Retina (tissue), 1 donor: ENCODE data around the gene SYTL2.

Source experiments
- DNase-seq: peaks from one replicate; pipeline ENCODE4 v3.0.0-alpha.2; 2016

SYTL2 gene

GRCh38 chr11:85825616-85826015 is 14.7 kb upstream of the SYTL2 start:
- DNase-seq, result no peak

- no peak for DNase-seq
Measured at GRCh38 chr11:85823816-85824215, 12.9 kb upstream of the SYTL2 start.

DNA sequence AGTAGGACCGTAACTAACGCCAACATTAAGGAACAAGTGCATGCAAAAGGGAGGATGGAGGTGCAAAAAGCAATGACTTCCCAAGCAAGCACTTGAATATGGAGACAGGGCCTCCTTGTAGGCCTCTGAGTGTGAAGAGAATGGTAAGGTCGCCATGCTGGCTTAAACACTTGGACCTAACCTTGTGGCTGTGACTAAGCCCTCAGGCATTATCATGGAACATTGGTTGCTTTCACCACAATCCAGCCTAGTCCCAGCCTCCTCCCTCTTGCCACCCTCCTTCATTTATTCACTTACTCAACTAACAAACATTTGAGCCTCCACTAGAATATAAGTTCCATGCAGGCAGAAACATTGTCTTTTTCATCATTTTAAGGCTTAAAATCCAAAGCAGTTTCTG is 11.9 kb upstream of the SYTL2 start:
- DNase-seq, result no peak

DNA sequence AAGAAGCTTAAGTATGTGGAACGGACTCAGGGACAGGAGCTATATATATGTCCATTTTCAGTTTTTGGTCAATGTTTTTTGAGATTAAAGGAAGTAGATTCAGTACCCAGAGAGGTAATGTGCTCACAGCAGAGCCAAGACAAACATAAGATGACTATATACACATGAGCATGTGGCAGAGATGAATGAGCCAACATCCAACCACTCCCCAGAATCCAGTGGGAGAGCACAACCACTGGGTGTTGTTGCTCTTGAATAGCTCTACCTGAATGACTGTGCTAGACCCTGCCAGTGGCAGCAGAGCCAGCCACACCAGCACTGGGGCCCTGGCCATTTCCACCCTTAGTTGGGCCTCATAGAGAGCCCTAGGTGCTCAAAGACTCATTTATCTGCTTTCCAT is 10.7 kb upstream of the SYTL2 start:
- DNase-seq, result no peak

- DNase-seq, result no peak
Measured at GRCh38 chr11:85819441-85819840, 8.5 kb upstream of the SYTL2 start.

GRCh38 chr11:85815186-85815931 is 4.4 kb upstream of the SYTL2 start:
- no peak for DNase-seq

GRCh38 chr11:85813721-85814120 is 2.8 kb upstream of the SYTL2 start:
- no peak for DNase-seq

GRCh38 chr11:85811624-85812023 is 683 bp upstream of the SYTL2 start:
- DNase-seq, result no peak

DNA sequence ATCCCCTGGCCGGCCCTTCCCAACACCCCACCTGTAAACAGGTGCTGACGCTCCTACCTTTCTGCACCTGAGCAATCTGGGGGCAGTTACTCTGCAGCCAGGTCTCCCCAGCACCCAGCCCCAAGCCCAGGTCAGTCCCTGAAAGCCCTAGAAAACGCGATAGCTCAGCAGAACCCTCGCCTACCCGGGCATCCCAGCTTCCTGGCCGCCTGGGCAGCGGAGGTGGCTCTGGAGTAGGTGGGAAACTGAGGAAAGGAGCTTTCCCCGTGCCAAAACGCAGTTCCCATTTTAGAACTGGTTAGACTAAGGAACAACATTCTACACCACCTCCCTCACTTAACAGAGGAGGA is 445 bp downstream of the SYTL2 start:
- DNase-seq, result no peak

GRCh38 chr11:85809863-85810262 is 1.1 kb downstream of the SYTL2 start:
- DNase-seq, result peak; percentile 61

DNA sequence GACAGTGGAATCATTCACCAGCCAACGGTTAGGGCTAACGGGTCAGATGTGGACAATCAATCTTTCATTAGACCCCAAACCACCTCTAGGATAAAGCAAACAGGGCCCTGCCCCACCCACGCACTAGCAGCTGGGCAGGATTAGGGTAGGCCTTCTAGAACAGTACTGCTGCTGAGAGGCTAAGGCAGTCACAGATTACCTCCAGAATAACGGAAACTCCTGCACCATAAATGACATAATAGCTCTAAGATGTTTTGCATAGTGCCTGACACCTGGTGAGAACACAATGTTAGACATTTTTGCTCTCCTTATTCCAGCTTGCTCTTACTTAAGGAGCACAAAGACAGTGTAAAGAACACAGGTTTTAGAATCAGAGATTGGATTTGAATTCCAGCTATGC is 1.8 kb downstream of the SYTL2 start:
- DNase-seq, result no peak

GRCh38 chr11:85806876-85807275 is 4.1 kb downstream of the SYTL2 start:
- DNase-seq, result no peak

GRCh38 chr11:85806016-85806415 is 4.9 kb downstream of the SYTL2 start:
- DNase-seq, result no peak

DNA sequence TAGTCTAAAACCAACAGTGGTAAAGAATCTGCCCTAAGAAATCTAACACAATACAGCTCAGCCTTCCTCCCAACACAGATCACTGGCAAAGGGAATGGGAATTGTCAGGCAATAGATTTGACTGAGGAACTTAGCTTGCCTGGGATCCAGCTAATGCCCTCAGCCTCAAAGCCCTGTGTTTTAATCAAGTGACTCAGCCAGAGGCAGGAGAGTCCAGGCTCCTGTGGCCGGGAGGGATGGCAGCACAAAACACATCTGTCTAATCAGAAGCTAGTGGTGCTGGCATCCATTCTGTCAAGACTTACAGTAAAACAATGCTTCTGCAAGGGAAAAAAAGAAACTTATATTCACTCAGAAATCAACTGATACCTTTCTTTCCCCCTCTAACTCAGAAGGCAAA is 5.6 kb downstream of the SYTL2 start:
- DNase-seq, result no peak

DNA sequence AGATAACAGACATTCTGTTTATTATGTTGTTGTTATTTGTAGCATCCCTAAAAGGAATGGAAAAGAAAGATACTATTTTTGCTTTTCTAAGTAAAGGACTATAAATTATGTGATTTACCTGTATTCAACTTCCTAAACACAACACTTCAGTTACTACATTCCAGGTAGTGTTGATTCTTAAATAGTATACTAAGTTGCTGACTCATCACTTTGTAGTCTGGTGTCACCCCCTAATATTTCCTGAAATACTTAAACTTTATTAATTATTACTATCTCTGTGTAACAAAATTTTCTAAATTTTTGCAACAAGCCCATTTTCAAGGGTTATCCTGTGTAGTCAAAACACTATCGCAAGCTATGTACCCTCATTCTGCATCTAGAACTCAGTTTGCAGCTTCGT is 7.0 kb downstream of the SYTL2 start:
- no peak for DNase-seq

DNA sequence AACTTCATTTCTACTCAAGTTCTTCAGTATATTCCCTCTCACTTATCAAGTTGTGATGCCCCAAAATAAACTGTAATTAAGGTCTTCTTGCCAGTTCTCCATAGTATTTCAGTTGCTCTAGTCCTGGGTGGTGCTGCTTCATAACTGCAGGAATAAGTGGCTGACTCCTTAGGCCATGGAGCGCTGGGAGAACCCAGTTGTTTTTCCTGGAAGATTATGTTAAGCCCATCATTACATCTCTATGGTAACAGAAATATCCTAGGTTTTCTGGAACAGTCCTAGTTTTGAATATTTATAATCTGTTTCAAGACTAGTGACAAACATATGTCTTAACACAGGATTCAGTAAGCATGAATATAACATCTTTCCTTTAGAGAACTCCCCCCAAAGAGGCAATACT is 7.6 kb downstream of the SYTL2 start:
- DNase-seq, result no peak

DNA sequence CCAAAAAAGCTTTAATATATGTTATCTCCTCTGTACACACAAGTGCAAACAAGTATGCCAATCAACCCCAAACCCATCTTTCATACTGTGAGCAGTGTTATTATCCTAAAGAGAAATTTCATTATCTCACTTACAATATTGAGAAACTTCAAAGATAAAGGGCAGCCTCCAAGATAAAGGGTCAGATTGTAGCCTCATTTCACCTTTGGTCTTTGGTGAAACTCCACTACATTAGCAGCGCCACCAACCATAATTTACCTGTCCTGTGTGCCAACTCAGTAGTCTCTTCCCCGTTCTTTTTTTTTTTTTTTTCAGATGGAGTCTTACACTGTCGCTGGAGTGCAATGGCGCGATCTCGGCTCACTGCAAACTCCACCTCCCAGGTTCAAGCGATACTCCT is 9.4 kb downstream of the SYTL2 start:
- no peak for DNase-seq

DNA sequence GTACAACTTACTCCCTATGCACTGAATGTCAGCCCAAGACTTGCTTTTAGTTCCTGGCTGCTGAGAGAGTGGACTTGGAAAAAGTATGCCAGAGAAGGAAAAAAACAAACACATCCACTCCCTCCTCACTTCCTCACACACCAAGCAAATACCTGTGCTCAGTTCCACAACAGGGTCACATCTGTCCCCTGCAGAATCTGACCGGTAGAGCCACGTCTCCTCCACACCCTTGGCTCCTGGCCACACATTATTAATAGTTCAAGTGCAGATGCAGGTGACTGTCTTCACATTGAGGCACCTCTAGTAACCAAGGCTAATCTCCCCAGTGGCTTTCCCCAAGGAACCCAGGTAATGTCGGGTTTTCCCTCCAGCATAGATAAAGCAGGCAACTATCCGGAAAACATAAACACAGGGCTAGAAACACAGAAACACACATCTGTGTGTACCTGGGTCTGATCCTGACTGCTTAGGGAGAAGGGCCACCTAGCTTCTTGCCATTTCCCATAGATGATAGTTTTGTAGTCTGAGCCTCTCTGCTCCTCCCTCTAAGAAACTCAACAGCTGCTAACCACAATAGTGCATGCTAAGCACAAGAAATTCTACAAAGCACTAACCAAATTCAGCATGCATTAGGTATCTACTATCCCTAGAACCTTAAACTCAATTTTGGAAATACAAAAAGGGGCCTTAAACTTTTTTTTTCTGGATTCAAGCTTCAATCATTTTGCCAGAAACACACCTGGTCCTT is 10.2 kb downstream of the SYTL2 start:
- DNase-seq, result no peak

DNA sequence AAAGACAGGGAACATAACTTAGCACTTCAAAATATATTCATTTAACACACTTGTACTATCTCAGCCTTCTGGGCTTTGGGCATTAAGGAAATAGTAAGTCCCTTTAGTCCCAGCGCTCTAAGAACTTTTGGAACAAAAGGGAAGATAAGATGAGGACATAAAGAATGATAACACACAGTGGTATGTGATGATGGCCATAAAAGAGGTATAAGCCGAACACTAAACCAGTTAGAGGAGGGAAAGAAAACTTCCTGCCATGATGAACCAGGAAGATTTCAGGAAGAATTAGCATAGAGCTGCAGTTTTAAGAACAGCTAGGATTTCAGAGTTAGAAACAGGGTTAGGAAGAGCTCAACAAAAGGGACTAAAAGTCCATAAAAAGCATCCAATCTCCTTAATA is 11.8 kb downstream of the SYTL2 start:
- no peak for DNase-seq

DNA sequence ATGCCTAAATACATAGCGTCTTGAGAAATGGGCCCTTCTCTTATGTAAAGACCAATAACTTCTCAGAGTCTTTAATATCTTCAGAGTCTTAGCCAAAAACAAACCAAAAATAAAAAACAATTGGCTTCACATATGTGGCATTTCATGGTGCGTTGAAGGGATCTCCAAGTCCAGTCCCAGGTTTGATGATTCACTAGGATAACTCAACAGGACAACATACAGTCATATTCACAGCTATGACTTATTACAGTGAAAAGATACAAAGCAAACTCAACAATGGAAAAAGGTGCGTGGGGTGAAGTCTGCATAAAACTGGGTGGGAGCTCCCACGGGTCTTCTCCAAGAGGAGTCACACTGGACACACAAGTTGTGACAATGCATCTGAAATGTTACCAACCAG is 12.6 kb downstream of the SYTL2 start:
- DNase-seq, result no peak

DNA sequence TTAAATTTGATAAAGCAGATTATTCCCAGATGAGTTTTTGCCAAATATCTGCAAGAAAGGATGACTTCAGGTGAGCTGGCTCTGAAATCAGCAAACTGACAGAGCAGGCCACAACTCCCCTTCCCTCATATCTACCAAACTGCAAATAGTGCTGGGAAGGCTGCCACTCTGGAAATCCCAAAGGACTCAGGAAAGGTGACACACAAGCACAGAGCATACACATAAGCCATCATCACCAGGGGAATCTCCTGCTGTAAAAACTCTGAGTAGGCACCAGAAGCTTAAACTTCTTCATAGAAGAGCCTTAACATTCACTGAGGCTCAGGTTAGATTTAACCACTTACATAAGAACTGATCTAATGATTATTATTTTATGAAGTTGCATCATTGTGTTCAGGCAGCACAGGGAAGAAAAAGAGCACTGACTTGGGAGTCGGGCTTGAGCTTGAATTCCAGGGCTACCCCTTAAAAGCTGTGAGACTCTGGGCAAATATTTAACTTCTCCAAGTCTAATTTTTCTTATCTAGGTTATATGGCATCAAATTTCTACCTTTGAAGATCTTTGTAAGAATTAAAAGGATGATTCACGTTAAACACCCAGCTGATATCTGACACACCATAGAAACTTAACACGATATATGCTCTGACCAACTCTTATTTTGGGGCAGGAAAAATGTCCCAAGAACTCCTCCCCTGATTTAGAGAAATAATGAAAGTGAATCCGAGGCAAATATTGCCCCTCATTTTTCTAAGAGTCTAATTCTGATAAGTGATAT is 15.0 kb downstream of the SYTL2 start:
- no peak for DNase-seq

DNA sequence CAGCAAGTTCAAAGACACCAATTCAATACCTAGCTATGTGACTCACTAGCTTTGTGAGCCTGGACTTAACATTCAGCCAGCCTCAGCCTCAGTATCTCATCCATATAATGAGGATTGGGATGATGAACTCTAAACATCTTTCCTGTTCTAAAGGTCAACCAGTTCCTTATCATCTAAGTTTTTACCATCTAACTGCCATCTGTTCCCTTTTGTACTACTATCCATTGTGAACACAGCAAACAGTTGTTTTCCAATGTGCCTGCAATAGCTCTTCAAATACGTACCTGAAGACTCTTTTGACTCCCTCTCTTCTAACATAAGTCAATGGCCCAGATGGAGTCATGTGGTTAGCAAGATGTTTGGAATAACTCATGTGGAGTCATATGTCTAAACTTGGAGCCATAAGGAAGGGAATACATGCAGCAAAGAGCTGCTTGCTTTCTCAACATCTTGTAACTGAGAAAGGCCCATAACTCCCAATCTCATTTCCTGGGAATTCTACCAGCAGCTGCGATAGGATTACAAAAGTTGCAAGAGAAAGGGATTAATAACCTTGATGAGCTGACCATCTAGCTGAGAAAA is 19.4 kb downstream of the SYTL2 start:
- DNase-seq, result no peak
